KOPT-K1 (cell line): Measurements from ENCODE around the gene DDOST.

Experiments
- H3K27ac ChIP-seq: fragments of 200-600 bp; sonication (generic); 2 replicates; pipeline ENCODE4 v1.5.1; 2016; ENCODE audit warnings: antibody characterized with exemption, mild to moderate bottlenecking, low read depth, low read length; ENCODE audit not compliant: poor library complexity, severe bottlenecking
- H3K36me3 ChIP-seq: fragments of 200-600 bp; sonication (generic); 2 replicates; pipeline ENCODE4 v1.5.1; 2017; ENCODE audit warnings: antibody characterized with exemption, mild to moderate bottlenecking, low read length, moderate library complexity; ENCODE audit not compliant: insufficient read depth
- H3K9me3 ChIP-seq: fragments of 200-600 bp; sonication (generic); 2 replicates; pipeline ENCODE4 v1.5.1; 2017; ENCODE audit warnings: antibody characterized with exemption, low read length, mild to moderate bottlenecking; ENCODE audit not compliant: insufficient read depth, poor library complexity, severe bottlenecking

DDOST gene

DNA sequence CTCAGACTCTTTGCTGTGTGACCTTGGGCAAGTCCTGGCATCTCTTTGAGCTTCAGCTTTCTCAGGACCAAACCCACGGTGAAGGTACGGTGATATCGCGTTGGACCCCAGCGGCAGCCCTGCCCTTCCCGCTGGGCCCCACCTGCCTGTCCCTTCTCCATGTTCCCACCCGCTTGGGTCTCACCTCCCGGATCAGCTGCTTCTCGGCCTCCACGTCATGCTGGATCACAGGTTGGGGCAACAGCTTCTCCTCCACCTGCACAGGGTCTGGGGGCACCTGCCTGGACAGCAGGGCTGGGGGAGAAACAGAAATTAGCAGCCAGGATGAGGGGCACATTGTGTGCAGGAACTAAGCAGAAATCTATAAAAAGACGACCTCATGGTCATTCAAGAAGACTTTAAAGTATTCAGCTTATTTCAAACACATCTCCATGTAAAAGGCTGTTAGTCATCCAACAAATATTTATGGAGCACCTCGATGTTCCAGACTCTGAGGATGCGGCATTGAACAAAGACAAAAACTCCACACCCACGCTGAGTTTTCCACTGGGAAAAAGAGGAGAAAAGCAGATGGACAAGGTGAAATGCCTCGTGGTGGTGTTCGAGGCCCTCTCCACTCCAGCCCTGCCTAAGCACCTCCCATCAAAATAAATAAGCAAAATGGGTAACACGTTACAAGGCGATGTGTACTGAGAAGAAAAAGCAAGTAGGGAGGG, 37.2 kb upstream of the DDOST start:
- H3K36me3 ChIP-seq, result no peaks in the 10 kb centered on the region
- H3K9me3 ChIP-seq, result no peaks in the 10 kb centered on the region
- H3K27ac ChIP-seq, result no peak overlapping the region

- Histone ChIP-seq H3K27ac (no peak overlapping the region), H3K36me3 (no peaks in the 10 kb centered on the region), H3K9me3 (no peaks in the 10 kb centered on the region)
Measured at GRCh38 chr1:20697563-20697962, 36.4 kb upstream of the DDOST start.

- Histone ChIP-seq H3K9me3 (no peaks in the 10 kb centered on the region), H3K36me3 (no peaks in the 10 kb centered on the region), H3K27ac (peak overlapping the region; percentile 41)
Measured at GRCh38 chr1:20696397-20697333, 35.5 kb upstream of the DDOST start.

DNA sequence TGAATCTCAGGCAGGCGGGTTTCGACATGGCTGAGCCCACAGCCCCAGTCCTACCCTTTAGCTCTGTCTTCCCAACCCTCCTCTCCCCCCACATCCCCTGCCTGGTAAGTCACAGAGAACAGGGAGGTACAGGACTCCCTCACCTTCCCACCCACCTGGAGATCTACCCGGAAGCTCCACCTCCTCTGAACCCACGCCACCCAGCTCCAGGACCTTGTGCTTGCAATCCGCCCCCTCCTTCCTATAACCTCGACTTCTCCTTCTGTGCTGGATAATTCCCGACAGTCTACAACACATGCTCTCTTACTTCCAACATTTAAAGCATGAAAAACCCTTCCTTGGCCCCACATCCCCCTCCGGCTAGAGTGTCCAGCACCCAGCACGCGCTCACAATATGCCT, 34.3 kb upstream of the DDOST start:
- Histone ChIP-seq H3K27ac (no peak overlapping the region), H3K9me3 (no peaks in the 10 kb centered on the region), H3K36me3 (no peaks in the 10 kb centered on the region)

GRCh38 chr1:20693623-20694022, 32.5 kb upstream of the DDOST start:
- Histone ChIP-seq H3K9me3 (no peaks in the 10 kb centered on the region), H3K27ac (no peak overlapping the region), H3K36me3 (no peaks in the 10 kb centered on the region)

DNA sequence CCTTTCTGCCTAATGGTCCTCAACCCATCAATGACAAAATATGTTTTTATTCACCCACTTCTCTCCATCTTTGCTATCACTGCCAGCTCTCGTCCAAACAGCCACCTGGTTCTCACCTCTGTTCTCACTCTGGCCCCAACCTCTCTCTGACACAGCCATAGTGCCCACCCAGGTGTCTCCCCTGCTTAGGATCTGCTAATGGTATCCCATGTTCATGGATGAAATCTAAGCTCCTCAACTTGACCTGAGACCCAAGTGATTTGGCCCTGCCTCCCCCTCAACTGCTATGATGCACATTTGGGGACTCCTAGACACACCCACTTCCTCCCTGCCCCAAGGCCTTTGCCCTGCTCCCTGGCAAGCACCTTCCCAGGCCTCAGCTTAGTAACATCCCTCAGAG, 30.7 kb upstream of the DDOST start:
- no peaks in the 10 kb centered on the region for H3K9me3 ChIP-seq
- H3K36me3 ChIP-seq, result no peaks in the 10 kb centered on the region
- H3K27ac ChIP-seq, result no peak overlapping the region

GRCh38 chr1:20689645-20690056, 28.5 kb upstream of the DDOST start:
- Histone ChIP-seq H3K36me3 (no peaks in the 10 kb centered on the region), H3K9me3 (no peaks in the 10 kb centered on the region), H3K27ac (no peak overlapping the region)

- H3K9me3 ChIP-seq, result no peaks in the 10 kb centered on the region
- H3K27ac ChIP-seq, result no peak overlapping the region
- H3K36me3 ChIP-seq, result no peaks in the 10 kb centered on the region
Measured at GRCh38 chr1:20686883-20687725, 25.9 kb upstream of the DDOST start.

DNA sequence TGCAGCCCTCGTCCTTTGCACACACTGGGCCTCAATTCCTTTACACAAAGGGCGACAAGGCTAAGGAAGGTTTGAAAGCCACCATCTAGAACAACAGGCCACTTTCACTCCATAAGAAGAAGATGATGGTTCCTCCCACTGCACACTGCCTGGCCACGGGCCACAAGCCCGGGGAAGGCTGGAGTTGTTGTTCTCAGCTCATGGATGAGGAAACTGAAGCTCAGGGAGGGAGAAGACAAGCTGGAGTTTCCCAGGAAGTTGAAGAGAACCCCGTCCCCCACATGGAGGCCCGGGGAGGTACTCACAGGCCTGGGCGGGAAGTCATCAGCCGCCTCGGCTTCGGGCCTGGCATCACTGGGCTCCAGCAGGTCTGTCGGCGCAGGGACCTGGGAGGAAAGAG, 24.6 kb upstream of the DDOST start:
- Histone ChIP-seq H3K36me3 (no peaks in the 10 kb centered on the region), H3K9me3 (no peaks in the 10 kb centered on the region), H3K27ac (no peak overlapping the region)

GRCh38 chr1:20685099-20685662, 24.0 kb upstream of the DDOST start:
- Histone ChIP-seq H3K9me3 (no peaks in the 10 kb centered on the region), H3K27ac (no peak overlapping the region), H3K36me3 (no peaks in the 10 kb centered on the region)

DNA sequence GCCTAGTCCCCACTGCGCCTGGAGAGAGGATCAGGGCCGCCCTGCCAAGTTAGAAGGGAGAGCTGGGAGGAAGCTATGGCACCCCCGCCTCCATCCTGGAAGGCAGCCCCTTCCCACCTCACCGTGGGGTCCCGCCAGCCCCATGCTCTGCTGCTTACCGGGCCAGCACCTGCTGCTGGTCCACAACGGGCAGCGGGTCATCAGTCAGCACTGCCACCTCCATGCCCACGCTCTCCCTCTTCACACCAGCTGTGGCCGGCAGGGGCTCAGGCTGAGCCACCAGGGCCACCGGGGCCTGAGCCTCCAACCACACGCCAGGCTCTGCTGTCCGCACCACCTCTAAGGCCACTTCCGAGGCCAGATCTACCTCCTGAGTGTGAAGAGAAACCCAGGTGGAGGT, 23.5 kb upstream of the DDOST start:
- Histone ChIP-seq H3K36me3 (no peaks in the 10 kb centered on the region), H3K27ac (no peak overlapping the region), H3K9me3 (no peaks in the 10 kb centered on the region)

DNA sequence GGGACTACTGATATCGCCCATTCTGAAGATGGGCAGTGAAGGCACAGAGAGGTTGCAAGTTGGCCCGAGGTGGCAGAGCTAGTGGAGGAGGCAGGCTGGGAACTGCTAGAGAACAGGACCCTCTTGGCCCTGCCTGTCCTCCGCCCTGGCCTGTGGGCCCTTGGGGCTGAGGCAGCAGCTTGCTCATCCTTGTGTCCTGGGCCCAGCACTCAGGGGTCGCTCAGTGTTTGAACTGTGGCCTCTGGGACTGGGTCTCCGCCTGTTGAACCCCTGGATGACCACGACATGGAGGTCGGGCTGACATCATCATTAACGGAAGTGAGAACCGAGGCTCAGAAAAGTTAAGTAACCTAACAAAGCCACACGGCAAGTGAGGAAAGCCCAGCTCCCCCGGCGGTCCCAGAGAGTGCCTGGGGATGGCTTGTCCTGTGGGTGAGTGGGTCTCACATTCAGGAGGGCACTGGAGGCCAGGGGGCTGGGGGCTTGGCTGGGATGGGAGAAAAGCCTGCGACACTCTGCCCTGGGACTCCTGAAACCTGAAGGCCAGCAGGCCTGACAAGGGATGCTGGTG, 23.0 kb upstream of the DDOST start:
- Histone ChIP-seq H3K9me3 (no peaks in the 10 kb centered on the region), H3K36me3 (no peaks in the 10 kb centered on the region), H3K27ac (no peak overlapping the region)

GRCh38 chr1:20683614-20684013, 22.4 kb upstream of the DDOST start:
- Histone ChIP-seq H3K36me3 (no peaks in the 10 kb centered on the region), H3K27ac (no peak overlapping the region), H3K9me3 (no peaks in the 10 kb centered on the region)

DNA sequence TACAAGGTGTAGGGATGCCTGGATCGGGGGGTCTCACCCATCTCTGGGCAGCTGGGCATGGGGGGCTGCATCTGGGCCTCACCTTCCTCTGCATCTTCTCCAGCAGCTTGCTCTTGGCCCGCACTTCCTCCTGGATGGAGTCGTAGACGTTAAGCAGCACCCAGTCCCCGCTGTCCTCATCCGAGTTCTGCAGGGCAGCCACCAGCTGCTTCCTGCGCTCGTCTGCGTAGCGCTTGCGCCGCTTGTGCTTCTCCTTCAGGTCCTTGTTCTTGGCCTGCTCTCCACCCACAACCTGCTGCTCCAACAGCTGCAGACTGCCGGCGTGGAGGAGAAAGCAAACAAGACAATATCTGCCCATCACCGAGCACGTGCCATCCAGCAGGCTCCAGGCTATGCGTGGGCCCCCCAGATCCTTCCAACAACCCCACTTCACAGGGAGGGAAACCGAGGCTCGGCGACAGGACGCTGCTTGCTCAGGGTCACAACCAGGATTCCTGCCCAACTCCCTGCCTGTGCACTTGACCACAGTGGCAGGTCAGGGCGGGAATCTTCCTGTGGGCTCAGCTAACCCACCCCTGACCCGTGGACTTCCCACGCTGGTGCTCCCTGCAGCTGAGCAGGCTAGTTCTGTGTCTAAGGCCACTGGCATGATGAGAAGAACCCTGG, 21.5 kb upstream of the DDOST start:
- H3K36me3 ChIP-seq, result no peaks in the 10 kb centered on the region
- H3K9me3 ChIP-seq, result peaks cover 3% of the 10 kb centered on the region
- H3K27ac ChIP-seq, result no peak overlapping the region
